Nephron progenitor cell (in vitro differentiated cells): Measurements from ENCODE around the gene RETREG2.

Experiments
- DNase-seq: peaks from one replicate; pipeline ENCODE4 v3.0.0; 2021
- H3K27ac Mint-ChIP-seq: 2 replicates; pipeline ENCODE4 v1.8.0; 2021; ENCODE audit warnings: mild to moderate bottlenecking, moderate library complexity, mixed read lengths
- H3K27me3 Mint-ChIP-seq: 2 replicates; pipeline ENCODE4 v1.8.0; 2021; ENCODE audit warnings: mild to moderate bottlenecking, low read depth, mixed read lengths; ENCODE audit not compliant: poor library complexity
- H3K36me3 Mint-ChIP-seq: 2 replicates; pipeline ENCODE4 v1.8.0; 2021; ENCODE audit warnings: low read depth, mixed read lengths
- H3K4me1 Mint-ChIP-seq: 2 replicates; pipeline ENCODE4 v1.8.0; 2021; ENCODE audit warnings: mixed read lengths
- H3K4me3 Mint-ChIP-seq: 2 replicates; pipeline ENCODE4 v1.8.0; 2021; ENCODE audit warnings: mild to moderate bottlenecking, moderate library complexity, mixed read lengths
- H3K9me3 Mint-ChIP-seq: 2 replicates; pipeline ENCODE4 v1.8.0; 2021; ENCODE audit warnings: mild to moderate bottlenecking, moderate library complexity, mixed read lengths
- TF ChIP-seq, protein P1 (sequence below): fragments of 200-600 bp; sonication (generic); IDR thresholded peaks from 2 replicates; pipeline ENCODE4 v1.5.0; 2021; ENCODE audit warnings: antibody characterized with exemption

Gene RETREG2

DNA sequence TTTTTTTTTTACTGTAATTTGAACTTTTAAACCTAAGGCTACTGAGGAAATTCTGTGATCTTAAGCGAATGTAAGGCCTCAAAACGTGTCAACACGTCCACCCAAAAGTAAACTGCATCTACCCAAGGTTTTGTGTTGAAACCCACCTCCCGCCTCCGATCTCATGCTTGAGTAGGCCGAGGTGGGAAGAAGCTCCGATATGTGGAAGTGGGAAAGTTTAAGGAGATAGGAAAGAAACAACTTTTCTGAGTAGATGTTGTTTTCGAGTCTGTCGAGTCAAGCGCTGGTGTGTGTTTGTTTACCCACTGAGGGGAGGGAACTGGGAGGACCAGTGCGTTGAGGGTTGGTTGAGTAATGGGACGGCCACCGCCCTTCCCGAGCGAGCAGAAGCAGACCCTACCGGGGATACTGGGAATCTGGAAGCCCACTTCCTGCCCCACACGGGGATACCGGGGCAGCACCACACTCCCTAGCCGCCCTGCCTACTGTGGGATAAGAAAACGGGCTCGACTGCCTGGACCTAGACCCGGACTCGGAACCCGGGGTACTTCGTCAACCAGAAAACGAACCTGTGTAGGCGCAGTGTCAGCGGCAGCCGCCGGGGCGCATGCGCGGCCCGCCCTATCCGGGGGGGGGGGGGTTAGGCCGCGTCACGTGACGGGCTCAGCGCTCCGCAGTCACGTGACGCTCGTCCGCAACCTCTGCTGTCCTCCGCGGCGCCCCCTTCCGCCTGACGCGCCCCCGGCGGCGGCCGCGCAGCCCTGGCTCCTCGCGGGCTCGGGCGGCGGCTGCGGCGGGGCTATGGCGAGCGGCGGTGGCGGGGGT lies at the start of gene RETREG2:
TSS of gene RETREG2 (plus strand) at position 724 of the 825 bp plus-strand sequence. CDS start at position 802, 78 bp downstream.
- TF ChIP-seq, protein P1, sequence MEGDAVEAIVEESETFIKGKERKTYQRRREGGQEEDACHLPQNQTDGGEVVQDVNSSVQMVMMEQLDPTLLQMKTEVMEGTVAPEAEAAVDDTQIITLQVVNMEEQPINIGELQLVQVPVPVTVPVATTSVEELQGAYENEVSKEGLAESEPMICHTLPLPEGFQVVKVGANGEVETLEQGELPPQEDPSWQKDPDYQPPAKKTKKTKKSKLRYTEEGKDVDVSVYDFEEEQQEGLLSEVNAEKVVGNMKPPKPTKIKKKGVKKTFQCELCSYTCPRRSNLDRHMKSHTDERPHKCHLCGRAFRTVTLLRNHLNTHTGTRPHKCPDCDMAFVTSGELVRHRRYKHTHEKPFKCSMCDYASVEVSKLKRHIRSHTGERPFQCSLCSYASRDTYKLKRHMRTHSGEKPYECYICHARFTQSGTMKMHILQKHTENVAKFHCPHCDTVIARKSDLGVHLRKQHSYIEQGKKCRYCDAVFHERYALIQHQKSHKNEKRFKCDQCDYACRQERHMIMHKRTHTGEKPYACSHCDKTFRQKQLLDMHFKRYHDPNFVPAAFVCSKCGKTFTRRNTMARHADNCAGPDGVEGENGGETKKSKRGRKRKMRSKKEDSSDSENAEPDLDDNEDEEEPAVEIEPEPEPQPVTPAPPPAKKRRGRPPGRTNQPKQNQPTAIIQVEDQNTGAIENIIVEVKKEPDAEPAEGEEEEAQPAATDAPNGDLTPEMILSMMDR = no peak
- Mint-ChIP-seq H3K4me1 (peaks cover 35% of the 10 kb centered on the region), H3K9me3 (no peaks in the 10 kb centered on the region), H3K4me3 (peak within 1 kb of the TSS; percentile 97), H3K27me3 (peaks cover under 1% of the 10 kb centered on the region), H3K36me3 (peaks cover 26% of the 10 kb centered on the region), H3K27ac (peak within 1 kb of the TSS; percentile 98)
- peak; percentile 87 for DNase-seq

DNA sequence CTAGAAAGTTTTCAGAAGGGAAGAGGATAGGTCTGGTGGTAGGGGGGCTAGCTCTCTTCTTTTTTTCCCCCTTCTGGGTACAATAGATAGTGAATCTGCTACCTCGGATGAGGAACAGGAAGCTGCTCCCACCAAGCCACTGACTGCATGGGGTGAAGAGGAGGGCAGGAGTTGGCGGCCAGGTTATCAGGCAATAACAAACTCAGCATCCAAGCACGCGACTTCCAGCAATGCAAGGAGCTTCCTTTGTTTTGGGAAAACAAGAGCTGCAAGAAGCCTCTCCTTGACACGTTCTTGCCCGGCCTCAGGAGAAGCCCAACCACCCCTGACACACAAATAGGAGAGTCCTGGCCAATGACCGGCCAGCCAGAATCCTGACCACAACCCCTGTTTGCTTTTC lies 49.7 kb upstream of the RETREG2 start:
- Mint-ChIP-seq H3K4me3 (no peak overlapping the region), H3K4me1 (peaks cover 5% of the 10 kb centered on the region), H3K9me3 (no peaks in the 10 kb centered on the region), H3K36me3 (no peaks in the 10 kb centered on the region), H3K27ac (no peak overlapping the region), H3K27me3 (peaks cover 6% of the 10 kb centered on the region)
- TF ChIP-seq, protein P1 = no peak
- DNase-seq = no peak

- Mint-ChIP-seq H3K36me3 (no peaks in the 10 kb centered on the region), H3K27me3 (peaks cover 3% of the 10 kb centered on the region), H3K9me3 (no peaks in the 10 kb centered on the region), H3K27ac (no peak overlapping the region), H3K4me1 (peaks cover 5% of the 10 kb centered on the region), H3K4me3 (no peak overlapping the region)
- DNase-seq = no peak
- TF ChIP-seq, protein P1 = no peak
These were observed 48.5 kb upstream of the RETREG2 start for GRCh38 chr2:219129589-219129988.

DNA sequence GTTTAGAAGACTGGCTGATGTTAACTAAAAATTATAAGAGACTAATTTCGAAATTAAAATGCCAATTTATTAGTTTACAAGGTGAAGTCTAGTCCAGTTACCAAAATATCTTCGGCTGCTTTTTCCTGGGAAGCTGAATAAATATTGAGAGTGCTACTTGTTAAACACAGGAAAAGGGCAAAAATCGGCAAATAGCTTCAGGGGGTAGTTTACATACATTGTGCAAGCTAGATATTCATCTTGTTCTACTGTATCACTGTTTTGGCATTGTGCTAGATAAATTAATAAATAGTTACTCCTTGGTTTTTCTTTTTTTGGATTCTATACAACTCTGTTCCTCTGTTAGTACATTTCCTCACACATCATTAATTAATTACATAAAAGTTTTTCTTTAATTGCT lies 46.7 kb upstream of the RETREG2 start:
- no peak for DNase-seq
- Mint-ChIP-seq H3K27ac (no peak overlapping the region), H3K4me1 (no peaks in the 10 kb centered on the region), H3K4me3 (no peak overlapping the region), H3K9me3 (no peaks in the 10 kb centered on the region), H3K27me3 (no peaks in the 10 kb centered on the region), H3K36me3 (no peaks in the 10 kb centered on the region)
- TF ChIP-seq, protein P1 = no peak

DNA sequence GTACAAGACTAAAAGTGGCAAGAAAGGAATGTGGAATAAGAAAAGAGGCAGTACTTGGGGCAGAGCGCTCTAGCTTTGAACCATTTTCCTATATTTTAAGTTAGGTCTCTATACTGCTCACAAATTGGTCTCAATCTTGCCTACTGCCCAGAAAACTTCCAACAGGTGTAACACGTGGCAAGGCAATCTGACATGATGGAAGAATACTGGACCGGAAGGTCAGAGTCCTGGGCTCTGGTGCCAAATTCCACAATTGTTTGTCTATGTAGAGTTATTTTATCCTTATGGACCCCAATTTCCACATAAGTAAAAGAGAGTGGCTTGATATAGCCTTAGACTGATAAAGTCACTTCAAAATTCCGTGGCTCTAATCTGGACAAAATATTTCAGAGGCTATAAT lies 46.3 kb upstream of the RETREG2 start:
- Mint-ChIP-seq H3K36me3 (no peaks in the 10 kb centered on the region), H3K27me3 (no peaks in the 10 kb centered on the region), H3K4me3 (no peak overlapping the region), H3K27ac (no peak overlapping the region), H3K4me1 (no peaks in the 10 kb centered on the region), H3K9me3 (no peaks in the 10 kb centered on the region)
- no peak for DNase-seq
- TF ChIP-seq, protein P1 = no peak

- Mint-ChIP-seq H3K9me3 (no peaks in the 10 kb centered on the region), H3K36me3 (peaks cover 6% of the 10 kb centered on the region), H3K4me1 (no peaks in the 10 kb centered on the region), H3K27ac (no peak overlapping the region), H3K27me3 (no peaks in the 10 kb centered on the region), H3K4me3 (no peak overlapping the region)
- no peak for DNase-seq
- TF ChIP-seq, protein P1 = no peak
These were observed 44.1 kb upstream of the RETREG2 start for GRCh38 chr2:219133976-219134375.
